HEK293 (cell line): ENCODE results near the gene BPIFA1.

Source experiments
- CTCF ChIA-PET: fragments of 350-600 bp; formaldehyde crosslinking; extraction: SDS; loops from one replicate; lab custom pipeline; 2021; ENCODE audit warnings: antibody characterized with exemption; lab: Yijun Ruan, JAX
- POLR2A ChIA-PET: fragments of 300-600 bp; formaldehyde crosslinking; extraction: SDS; loops from one replicate; lab custom pipeline; 2020; ENCODE audit warnings: antibody characterized with exemption, inconsistent platforms; lab: Yijun Ruan, JAX
- H3K27ac ChIP-seq: fragments of 200-500 bp; sonication (Bioruptor generic); 2 replicates; pipeline ENCODE4 v1.5.1; 2014; ENCODE audit warnings: low read depth, low read length, control low read depth, inconsistent platforms; ENCODE audit errors: extremely low read depth
- H3K36me3 ChIP-seq, 2 experiments: fragments of 200-500 bp in 1 of 2; sonication (Bioruptor generic) in 1 of 2; 1 replicate in 1 of 2; 2 replicates in 1 of 2; pipeline ENCODE4 v1.5.1; 2014 to 2017; ENCODE audit warnings: inconsistent platforms in 2 of 2, low read length in 2 of 2; ENCODE audit not compliant: control insufficient read depth in 2 of 2, insufficient read depth in 1 of 2
- H3K4me1 ChIP-seq: fragments of 200-500 bp; sonication (Bioruptor generic); 2 replicates; pipeline ENCODE4 v1.5.1; 2014; ENCODE audit warnings: mild to moderate bottlenecking, low read length, inconsistent platforms; ENCODE audit not compliant: control insufficient read depth, insufficient read depth
- H3K4me3 ChIP-seq: 2 replicates; pipeline ENCODE4 v1.5.1; 2011; ENCODE audit warnings: low read depth, mild to moderate bottlenecking, control low read depth, low read length, moderate library complexity
- H3K9me3 ChIP-seq: fragments of 200-500 bp; sonication (Bioruptor generic); 2 replicates; pipeline ENCODE4 v1.5.1; 2014; ENCODE audit warnings: low read depth, low read length, inconsistent platforms; ENCODE audit not compliant: control insufficient read depth, insufficient read depth
- GLIS1 ChIP-seq: fragments of 450-650 bp; formaldehyde crosslinking; IDR thresholded peaks from 2 replicates; pipeline ENCODE4 v1.5.1; 2016; ENCODE audit warnings: missing biosample characterization, missing genetic modification characterization
- OVOL3 ChIP-seq: fragments of 450-650 bp; formaldehyde crosslinking; IDR thresholded peaks from 2 replicates; pipeline ENCODE4 v1.5.1; 2016; ENCODE audit warnings: missing biosample characterization, missing genetic modification characterization
- PATZ1 ChIP-seq: fragments of 450-650 bp; formaldehyde crosslinking; IDR thresholded peaks from 2 replicates; pipeline ENCODE4 v1.5.1; 2016; ENCODE audit warnings: missing biosample characterization, missing genetic modification characterization
- SCRT2 ChIP-seq: fragments of 450-650 bp; formaldehyde crosslinking; IDR thresholded peaks from 2 replicates; pipeline ENCODE4 v1.5.1; 2016; ENCODE audit warnings: missing biosample characterization, missing genetic modification characterization
- WT1 ChIP-seq: fragments of 450-650 bp; formaldehyde crosslinking; IDR thresholded peaks from 2 replicates; pipeline ENCODE4 v1.5.1; 2016; ENCODE audit warnings: missing biosample characterization, missing genetic modification characterization
- ZBTB1 ChIP-seq: fragments of 450-650 bp; formaldehyde crosslinking; IDR thresholded peaks from 2 replicates; pipeline ENCODE4 v1.5.1; 2016; ENCODE audit warnings: missing biosample characterization, missing genetic modification characterization
- ZBTB20 ChIP-seq: fragments of 450-650 bp; formaldehyde crosslinking; IDR thresholded peaks from 2 replicates; pipeline ENCODE4 v1.5.1; 2016; ENCODE audit warnings: missing biosample characterization, missing genetic modification characterization
- ZNF2 ChIP-seq: fragments of 450-650 bp; formaldehyde crosslinking; IDR thresholded peaks from 2 replicates; pipeline ENCODE4 v1.5.1; 2016; ENCODE audit warnings: missing biosample characterization, missing genetic modification characterization
- ZNF24 ChIP-seq: fragments of 450-650 bp; formaldehyde crosslinking; IDR thresholded peaks from 2 replicates; pipeline ENCODE4 v1.5.1; 2016; ENCODE audit warnings: missing biosample characterization, missing genetic modification characterization
- ZNF248 ChIP-seq: fragments of 450-650 bp; formaldehyde crosslinking; IDR thresholded peaks from 2 replicates; pipeline ENCODE4 v1.5.1; 2017; ENCODE audit warnings: missing biosample characterization, missing genetic modification characterization
- ZNF266 ChIP-seq: fragments of 450-650 bp; formaldehyde crosslinking; IDR thresholded peaks from 2 replicates; pipeline ENCODE4 v1.5.1; 2016; ENCODE audit warnings: missing biosample characterization, missing genetic modification characterization, low read depth
- ZNF292 ChIP-seq: fragments of 450-650 bp; formaldehyde crosslinking; IDR thresholded peaks from 2 replicates; pipeline ENCODE4 v1.5.1; 2016; ENCODE audit warnings: low read depth, missing biosample characterization, missing genetic modification characterization, borderline replicate concordance
- ZNF354C ChIP-seq: fragments of 450-650 bp; formaldehyde crosslinking; IDR thresholded peaks from 2 replicates; pipeline ENCODE4 v1.5.1; 2016; ENCODE audit warnings: missing biosample characterization, missing genetic modification characterization, low read depth, borderline replicate concordance
- ZNF394 ChIP-seq: fragments of 450-650 bp; formaldehyde crosslinking; IDR thresholded peaks from 2 replicates; pipeline ENCODE4 v1.5.1; 2016; ENCODE audit warnings: missing biosample characterization, missing genetic modification characterization, mild to moderate bottlenecking, moderate library complexity, borderline replicate concordance
- ZNF398 ChIP-seq: fragments of 450-650 bp; formaldehyde crosslinking; IDR thresholded peaks from 2 replicates; pipeline ENCODE4 v1.5.1; 2017; ENCODE audit warnings: missing biosample characterization, missing genetic modification characterization
- ZNF529 ChIP-seq: fragments of 450-650 bp; formaldehyde crosslinking; IDR thresholded peaks from 2 replicates; pipeline ENCODE4 v1.5.1; 2017; ENCODE audit warnings: missing genetic modification characterization, missing biosample characterization; ENCODE audit not compliant: insufficient replicate concordance
- ZNF544 ChIP-seq: fragments of 450-650 bp; formaldehyde crosslinking; IDR thresholded peaks from 2 replicates; pipeline ENCODE4 v1.5.0; 2017; ENCODE audit warnings: missing biosample characterization, missing genetic modification characterization
- ZNF548 ChIP-seq: fragments of 450-650 bp; formaldehyde crosslinking; IDR thresholded peaks from 2 replicates; pipeline ENCODE4 v1.5.1; 2016; ENCODE audit warnings: missing biosample characterization, missing genetic modification characterization
- ZNF629 ChIP-seq: fragments of 450-650 bp; formaldehyde crosslinking; IDR thresholded peaks from 2 replicates; pipeline ENCODE4 v1.5.1; 2017; ENCODE audit warnings: missing biosample characterization, missing genetic modification characterization
- ZNF704 ChIP-seq: fragments of 450-650 bp; formaldehyde crosslinking; IDR thresholded peaks from 2 replicates; pipeline ENCODE4 v1.5.1; 2016; ENCODE audit warnings: missing biosample characterization, missing genetic modification characterization
- ZSCAN5A ChIP-seq: fragments of 450-650 bp; formaldehyde crosslinking; IDR thresholded peaks from 2 replicates; pipeline ENCODE4 v1.5.1; 2016; ENCODE audit warnings: missing biosample characterization, missing genetic modification characterization
- ZXDB ChIP-seq: fragments of 450-650 bp; formaldehyde crosslinking; IDR thresholded peaks from 2 replicates; pipeline ENCODE4 v1.5.1; 2016; ENCODE audit warnings: missing biosample characterization, missing genetic modification characterization

Gene BPIFA1

GRCh38 chr20:33235696-33236095 lies at the start of gene BPIFA1:
Gene BPIFA1, plus strand, starts transcription at chr20:33235996. Its CDS starts 1,716 bp downstream, at chr20:33237712.
- H3K36me3 ChIP-seq: no peaks in the 10 kb centered on the region
- H3K4me3 ChIP-seq: no peak within 1 kb of the TSS
- H3K9me3 ChIP-seq: no peaks in the 10 kb centered on the region
- H3K27ac ChIP-seq: no peak within 1 kb of the TSS
- no peaks in the 10 kb centered on the region for H3K4me1 ChIP-seq
- CTCF ChIA-PET: no interaction called here
- POLR2A ChIA-PET: no interaction called here
- TF ChIP-seq ZXDB (tag by site-specific recombination) (no peak), OVOL3 (tag by site-specific recombination) (no peak), ZNF544 (tag by site-specific recombination) (no peak), ZNF248 (tag by site-specific recombination) (no peak), ZSCAN5A (no peak), ZNF704 (tag by site-specific recombination) (no peak), PATZ1 (tag by site-specific recombination) (no peak), ZNF266 (tag by site-specific recombination) (no peak), WT1 (tag by site-specific recombination) (no peak), ZNF394 (tag by site-specific recombination) (no peak)

GRCh38 chr20:33187491-33187890 lies 48.3 kb upstream of the BPIFA1 start:
- TF ChIP-seq ZNF24 (no peak), ZBTB1 (no peak), ZNF629 (tag by site-specific recombination) (no peak), ZNF529 (no peak), SCRT2 (tag by site-specific recombination) (no peak), ZNF398 (tag by site-specific recombination) (no peak), ZBTB20 (tag by site-specific recombination) (no peak), GLIS1 (tag by site-specific recombination) (no peak), ZNF292 (no peak), ZNF2 (tag by site-specific recombination) (no peak), ZNF548 (tag by site-specific recombination) (no peak), ZNF354C (tag by site-specific recombination) (no peak)
- Histone ChIP-seq H3K4me1 (no peaks in the 10 kb centered on the region), H3K9me3 (no peaks in the 10 kb centered on the region), H3K27ac (no peak overlapping the region), H3K4me3 (no peak overlapping the region), H3K36me3 (no peaks in the 10 kb centered on the region)
- ChIA-PET POLR2A (no interaction called here), CTCF (no interaction called here)
